HEK293T (cell line): ENCODE measurements around the gene TRIM8.

Experiments used
- FOXK2 ChIP-seq: fragments of 450-650 bp; IDR thresholded peaks from 2 replicates; pipeline ENCODE4 v1.6.1; 2016; ENCODE audit warnings: mild to moderate bottlenecking
- FOXM1 ChIP-seq: fragments of 450-650 bp; IDR thresholded peaks from 2 replicates; pipeline ENCODE4 v1.6.1; 2017; ENCODE audit warnings: mild to moderate bottlenecking, borderline replicate concordance
- SP1 ChIP-seq: fragments of 450-650 bp; IDR thresholded peaks from 2 replicates; pipeline ENCODE4 v1.6.1; 2017
- TARDBP ChIP-seq: fragments of 450-650 bp; IDR thresholded peaks from 2 replicates; pipeline ENCODE4 v1.6.1; 2016

DNA sequence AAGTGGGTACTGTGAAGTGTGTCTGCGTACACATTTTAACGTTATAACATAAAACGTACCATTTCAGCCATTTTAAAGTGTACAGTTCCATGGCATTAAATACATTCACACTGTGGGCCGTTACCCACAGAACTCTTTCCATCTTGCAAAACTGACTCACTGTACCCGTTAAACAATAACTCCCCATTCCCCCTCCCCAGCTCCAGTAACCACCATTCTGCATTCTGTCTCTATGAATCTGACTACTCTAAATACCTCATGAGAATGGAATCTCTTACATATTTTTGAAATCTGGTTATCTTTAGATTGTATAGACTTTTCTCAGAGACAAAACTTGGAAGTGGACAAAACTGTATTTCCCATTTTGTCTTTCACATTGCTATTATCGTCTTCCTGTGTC lies 60.6 kb downstream of the TRIM8 start:
- TF ChIP-seq SP1 (no peak), FOXM1 (no peak), FOXK2 (no peak), TARDBP (no peak)
